Ovary (tissue), 9 donors: ENCODE results near the gene MAP2K4. TPM values are rescaled to one million over a fixed set of nuclear protein-coding genes. Genes with fewer than 3 reads are reported as not detected.

Experiments
- DNase-seq, 5 donors: peaks; one replicate each; pipeline ENCODE4 v3.0.0-alpha.2; 2019 to 2020
- H3K27ac ChIP-seq, 2 donors: fragments of 200-600 bp; one replicate each; pipeline versions ENCODE4 v1.5.1 to v1.8.0; 2019 to 2022
- H3K27me3 ChIP-seq: fragments of 200-600 bp; one replicate; pipeline ENCODE4 v1.8.0; 2022
- H3K36me3 ChIP-seq: fragments of 200-600 bp; sonication (generic); one replicate; pipeline ENCODE4 v1.5.1; 2019
- H3K4me1 ChIP-seq: one replicate; pipeline ENCODE4 v1.8.1; 2013; ENCODE audit warnings: mild to moderate bottlenecking, moderate library complexity; ENCODE audit not compliant: insufficient read depth
- H3K4me3 ChIP-seq: fragments of 200-600 bp; sonication (generic); one replicate; pipeline ENCODE4 v1.5.1; 2017
- H3K9me3 ChIP-seq, 2 donors: fragments of 200-600 bp in 1 of 2; sonication (generic) in 1 of 2; one replicate each; pipeline versions ENCODE4 v1.5.1 to v1.8.1; 2013 to 2019; ENCODE audit warnings: mild to moderate bottlenecking in 1 of 2, moderate library complexity in 1 of 2
- EP300 ChIP-seq: sonication (generic); formaldehyde crosslinking; IDR thresholded peaks from one replicate; pipeline ENCODE4 v1.6.1; 2017; ENCODE audit warnings: antibody characterized with exemption
- POLR2A ChIP-seq: fragments of 450-650 bp; IDR thresholded peaks from one replicate; pipeline ENCODE4 v1.6.1; 2017; ENCODE audit warnings: antibody characterized with exemption, mild to moderate bottlenecking, moderate library complexity
- WGBS, 3 donors: extraction: QIAGEN DNeasy Blood & Tissue Kit in 1 of 3; methylation state at CpG; one replicate each; pipeline versions ENCODE4 v1.1.5 to v1.1.7; 2013 to 2017; 5-methylcytosine and 5-hydroxymethylcytosine counted together
- intact Hi-C, 4 donors: fragments of 100-400 bp; cut with DNase I; formaldehyde crosslinking; loops; one replicate each; pipeline versions ENCODE4 v1.11.0 to v1.15.1; 2022 to 2023
- polyA plus RNA-seq, 2 donors: library from polyadenylated mRNA; stranded (reverse); fragments of 200-250 nt in 1 of 2; fragments of 350-450 nt in 1 of 2; fragmentation: Illumina TruSeq in 1 of 2; extraction: RNeasy Lipid Tissue Mini Kit (QIAGEN cat#74804) in 1 of 2; gene quantifications; one replicate each; pipeline ENCODE4 v1.2.3, GENCODE V29; 2013 to 2014
- total RNA-seq, 7 donors: library from RNA; depleted of rRNA in 2 of 7; stranded (reverse); fragments of >200 nt in 2 of 7; fragmentation: NEBNext Ultra II Directional in 3 of 7; extraction: Animal tissue kit (Norgen Biotek cat#: 25700) in 3 of 7; gene quantifications; one replicate each; pipeline versions ENCODE4 v1.1.0 to v1.2.4, GENCODE V29; 2016 to 2023
- TF ChIP-seq, protein P1 (sequence below), 3 donors: fragments of 450-650 bp in 2 of 3; fragments of 200-600 bp in 1 of 3; IDR thresholded peaks; one replicate each; pipeline versions ENCODE4 v1.5.1 to v1.8.0; 2016 to 2022; ENCODE audit warnings: antibody characterized with exemption in 3 of 3, mild to moderate bottlenecking in 1 of 3
- donor health status: DM: no; HTN: no; CAD: no; lungs with moderate emphysema.
- donor health status: DM: no; HTN: no; CAD: no.
- donor health status: Bipolar disorder and iron deficiency.
- donor health status: DM: yes; HTN: yes; CAD: no.
- donor health status: DM: no; HTN: no; CAD: no.
- donor health status: DM: yes; HTN: yes; CAD: no.

Gene MAP2K4
- total and polyA plus RNA-seq, 9 donors = 12.1 to 66.8 (median 42.4) TPM

DNA sequence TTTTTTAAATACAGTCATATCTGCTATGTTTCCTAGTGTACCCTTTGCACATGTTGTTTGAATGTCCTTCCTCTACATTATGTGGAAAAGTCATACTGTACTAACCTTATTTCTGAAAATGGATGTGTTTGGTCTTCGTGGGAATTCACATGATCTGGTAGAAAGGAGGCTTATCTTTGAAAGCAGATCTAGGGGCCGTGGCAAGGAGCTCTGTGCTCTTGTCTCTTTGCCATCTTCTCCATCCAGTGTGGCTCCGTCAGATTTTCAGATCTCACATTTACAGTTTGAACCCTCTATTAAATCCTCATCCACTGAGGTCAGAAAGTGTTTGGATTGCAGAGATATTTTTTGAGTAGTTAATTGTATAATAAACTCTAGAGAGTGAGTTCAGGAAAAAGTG lies 32.9 kb downstream of the MAP2K4 start:
- Histone ChIP-seq H3K9me3 (no peaks in the 10 kb centered on the region), H3K27me3 (no peaks in the 10 kb centered on the region), H3K4me1 (peaks cover 5% of the 10 kb centered on the region), H3K4me3 (no peak overlapping the region), H3K27ac (no peak overlapping the region), H3K36me3 (no peaks in the 10 kb centered on the region)
- DNase-seq = no peak
- 17 to 43% (median 22%) methylated on average over 3 of the region's 3 CpGs for WGBS, 3 donors
- TF ChIP-seq EP300 = no peak
- TF ChIP-seq POLR2A = no peak
- TF ChIP-seq, protein P1, sequence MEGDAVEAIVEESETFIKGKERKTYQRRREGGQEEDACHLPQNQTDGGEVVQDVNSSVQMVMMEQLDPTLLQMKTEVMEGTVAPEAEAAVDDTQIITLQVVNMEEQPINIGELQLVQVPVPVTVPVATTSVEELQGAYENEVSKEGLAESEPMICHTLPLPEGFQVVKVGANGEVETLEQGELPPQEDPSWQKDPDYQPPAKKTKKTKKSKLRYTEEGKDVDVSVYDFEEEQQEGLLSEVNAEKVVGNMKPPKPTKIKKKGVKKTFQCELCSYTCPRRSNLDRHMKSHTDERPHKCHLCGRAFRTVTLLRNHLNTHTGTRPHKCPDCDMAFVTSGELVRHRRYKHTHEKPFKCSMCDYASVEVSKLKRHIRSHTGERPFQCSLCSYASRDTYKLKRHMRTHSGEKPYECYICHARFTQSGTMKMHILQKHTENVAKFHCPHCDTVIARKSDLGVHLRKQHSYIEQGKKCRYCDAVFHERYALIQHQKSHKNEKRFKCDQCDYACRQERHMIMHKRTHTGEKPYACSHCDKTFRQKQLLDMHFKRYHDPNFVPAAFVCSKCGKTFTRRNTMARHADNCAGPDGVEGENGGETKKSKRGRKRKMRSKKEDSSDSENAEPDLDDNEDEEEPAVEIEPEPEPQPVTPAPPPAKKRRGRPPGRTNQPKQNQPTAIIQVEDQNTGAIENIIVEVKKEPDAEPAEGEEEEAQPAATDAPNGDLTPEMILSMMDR (IDR thresholded peaks at IDR 0.05) = no peak
- intact Hi-C loops = no loop called here

DNA sequence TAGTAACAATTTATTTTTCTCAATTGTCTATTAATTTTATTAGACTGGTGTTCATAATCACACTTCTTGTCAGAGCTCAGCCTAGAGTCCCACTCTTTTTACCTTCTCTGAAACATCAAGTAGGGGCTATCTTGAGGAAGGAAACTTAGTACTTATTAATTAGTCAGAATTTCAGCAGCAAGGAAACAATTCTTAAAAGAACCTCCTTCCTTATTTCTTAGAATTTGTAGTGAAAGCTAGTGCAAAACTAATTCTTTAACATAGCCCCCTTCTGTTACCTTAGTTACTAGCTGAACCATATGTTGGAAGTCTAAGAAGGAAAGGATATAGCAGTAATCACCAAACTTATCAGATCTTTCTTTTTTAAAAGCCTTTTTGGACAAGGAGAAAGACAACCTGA lies 35.2 kb downstream of the MAP2K4 start:
- no peak overlapping the region for H3K4me3 ChIP-seq
- H3K9me3 ChIP-seq = no peaks in the 10 kb centered on the region
- intact Hi-C loops = no loop called here
- no peaks in the 10 kb centered on the region for H3K36me3 ChIP-seq
- peaks cover 3% of the 10 kb centered on the region for H3K4me1 ChIP-seq
- no peak overlapping the region for H3K27ac ChIP-seq
- TF ChIP-seq, protein P1 (IDR thresholded peaks at IDR 0.05) = no peak
- TF ChIP-seq POLR2A (no peak), EP300 (no peak)
- H3K27me3 ChIP-seq = no peaks in the 10 kb centered on the region
- DNase-seq = no peak

DNA sequence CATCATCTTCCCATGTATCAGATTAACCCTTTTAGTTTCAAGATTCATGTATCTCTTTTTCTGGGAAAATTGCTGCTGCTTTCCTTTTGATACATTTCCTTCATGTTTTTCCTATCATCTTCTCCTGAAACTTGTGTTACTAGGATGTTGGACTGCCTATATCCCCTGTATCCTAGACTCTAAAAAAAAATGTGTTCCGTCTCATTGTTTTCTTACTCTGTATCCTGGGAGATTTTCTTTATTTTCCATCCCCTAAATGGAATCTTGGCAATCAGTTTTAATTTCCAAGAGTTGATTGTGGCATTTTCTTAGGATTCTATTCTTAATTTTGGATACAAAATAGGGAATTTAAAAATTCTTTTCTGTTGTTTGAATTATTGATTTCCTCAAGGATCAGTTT lies 36.8 kb downstream of the MAP2K4 start:
- 79 to 88% (median 82%) methylated on average over 1 of the region's 1 CpG for WGBS, 3 donors

DNA sequence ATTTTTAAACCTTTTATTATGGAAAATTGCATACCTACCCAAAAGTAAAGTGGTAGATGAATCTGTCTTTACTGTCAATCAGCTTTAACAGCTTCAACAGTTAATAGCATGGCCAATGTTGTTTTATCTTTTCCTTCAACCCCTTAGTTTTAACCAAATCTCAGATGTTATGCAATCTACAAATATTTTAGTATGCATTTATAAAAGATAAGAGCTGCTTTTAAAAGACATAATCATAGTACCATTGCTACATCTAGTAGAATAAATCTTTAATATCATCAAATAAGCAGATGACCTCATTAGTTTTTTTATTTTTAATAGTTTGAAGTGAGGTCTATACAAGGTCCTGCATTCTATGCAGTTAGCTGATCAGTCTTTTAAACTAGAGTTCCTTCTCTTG lies 37.9 kb downstream of the MAP2K4 start:
- intact Hi-C loops = no loop called here
- Histone ChIP-seq H3K36me3 (no peaks in the 10 kb centered on the region), H3K9me3 (no peaks in the 10 kb centered on the region), H3K4me1 (peaks cover 1% of the 10 kb centered on the region), H3K27me3 (no peaks in the 10 kb centered on the region), H3K27ac (no peak overlapping the region), H3K4me3 (no peak overlapping the region)
- TF ChIP-seq EP300 (no peak), POLR2A (no peak)
- TF ChIP-seq, protein P1 (IDR thresholded peaks at IDR 0.05) = no peak
- DNase-seq = no peak

More for the DNA sequence above, 36.8 kb downstream of the MAP2K4 start:
- DNase-seq = no peak
- Histone ChIP-seq H3K4me3 (no peak overlapping the region), H3K27me3 (no peaks in the 10 kb centered on the region), H3K27ac (no peak overlapping the region), H3K9me3 (no peaks in the 10 kb centered on the region), H3K4me1 (peaks cover 2% of the 10 kb centered on the region), H3K36me3 (no peaks in the 10 kb centered on the region)
- TF ChIP-seq POLR2A (no peak), EP300 (no peak)
- TF ChIP-seq, protein P1 (IDR thresholded peaks at IDR 0.05) = no peak
- intact Hi-C loops = no loop called here

DNA sequence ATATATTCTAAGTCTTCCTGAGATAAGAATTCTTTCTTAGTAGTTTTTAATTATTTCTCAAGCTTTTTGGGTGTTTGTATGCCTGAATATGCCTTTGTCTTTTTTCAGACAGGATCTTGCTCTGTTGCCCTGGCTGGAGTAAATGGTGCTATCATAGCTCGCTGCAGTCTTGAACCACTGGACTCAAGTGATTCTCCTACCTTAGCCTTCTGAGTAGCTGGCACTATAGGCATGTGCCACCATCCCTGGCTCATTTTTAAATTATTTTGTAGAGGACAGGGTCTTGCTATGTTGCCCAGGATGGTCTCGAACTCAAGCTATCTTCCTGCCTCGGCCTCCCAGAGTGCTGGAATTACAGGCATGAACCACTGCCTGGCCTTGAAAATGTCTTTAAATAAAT lies 41.6 kb downstream of the MAP2K4 start:
- Histone ChIP-seq H3K27me3 (no peaks in the 10 kb centered on the region), H3K4me3 (no peak overlapping the region), H3K4me1 (no peaks in the 10 kb centered on the region), H3K27ac (no peak overlapping the region), H3K36me3 (no peaks in the 10 kb centered on the region), H3K9me3 (no peaks in the 10 kb centered on the region)
- intact Hi-C loops = no loop called here
- TF ChIP-seq, protein P1 (IDR thresholded peaks at IDR 0.05) = no peak
- TF ChIP-seq EP300 = no peak
- no peak for TF ChIP-seq POLR2A
- no peak for DNase-seq
- 94 to 98% (median 97%) methylated on average over 3 of the region's 3 CpGs for WGBS, 3 donors
